GM10266 (cell line): ENCODE measurements around the gene MARCHF3.
"Not testable (repeated sequence)": the region's sequence is repeated elsewhere in the genome, so short reads cannot be mapped to it uniquely, and the experiment has no call there.

ENCODE experiments used
- DNase-seq: peaks from one replicate; pipeline ENCODE4 v3.0.0; 2012; ENCODE audit errors: extremely low spot score
- TF ChIP-seq, protein P1 (sequence below): IDR thresholded peaks from 2 replicates; pipeline ENCODE4 v1.5.1; 2012; ENCODE audit warnings: mild to moderate bottlenecking, low read depth; ENCODE audit not compliant: control insufficient read depth, insufficient read depth; ENCODE audit errors: missing control alignments

Gene MARCHF3

DNA sequence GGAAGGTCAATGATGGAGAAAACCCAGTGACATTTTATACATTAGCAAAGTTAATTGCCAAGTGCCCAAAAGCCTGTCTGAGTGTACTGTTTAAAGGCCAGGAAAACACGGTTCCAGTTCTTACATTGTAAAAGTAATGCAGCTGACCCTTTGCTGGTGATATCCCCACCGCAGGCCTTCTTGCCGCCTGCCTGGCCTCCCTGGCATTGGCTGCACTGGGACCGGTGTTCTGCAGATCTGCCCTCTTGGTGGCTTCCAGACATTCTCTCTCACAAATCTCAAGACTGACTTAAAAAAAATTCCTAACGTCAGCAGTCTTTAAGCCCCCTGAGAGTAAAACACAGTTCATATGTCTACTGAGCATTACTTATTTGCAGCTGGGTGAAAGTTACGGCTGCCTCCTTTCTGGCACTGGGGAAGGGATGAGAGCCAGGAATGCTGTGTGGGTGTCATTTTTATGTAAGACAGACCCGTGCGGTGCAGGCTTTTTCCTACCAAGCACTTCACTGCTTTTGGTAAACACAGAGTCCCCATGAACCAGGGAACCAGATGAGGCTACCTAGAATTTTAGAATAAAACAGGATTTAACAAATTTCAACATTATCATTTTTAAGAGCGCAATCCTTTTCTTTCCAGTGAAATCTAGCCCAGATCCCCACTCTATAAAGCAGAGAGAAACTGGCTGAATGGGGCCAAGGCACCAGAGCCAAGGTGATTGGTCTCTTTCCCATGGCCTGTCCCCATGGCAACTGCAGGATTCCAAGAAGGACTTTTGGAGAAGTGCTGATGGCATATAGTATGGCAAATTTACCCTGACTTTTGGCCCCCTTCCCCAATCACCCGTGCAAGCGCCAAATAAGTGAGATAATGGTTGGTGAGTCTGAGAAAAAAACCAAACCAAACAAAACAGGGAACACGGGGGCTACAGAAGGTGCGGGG is 172.6 kb downstream of the MARCHF3 start:
- TF ChIP-seq, protein P1, sequence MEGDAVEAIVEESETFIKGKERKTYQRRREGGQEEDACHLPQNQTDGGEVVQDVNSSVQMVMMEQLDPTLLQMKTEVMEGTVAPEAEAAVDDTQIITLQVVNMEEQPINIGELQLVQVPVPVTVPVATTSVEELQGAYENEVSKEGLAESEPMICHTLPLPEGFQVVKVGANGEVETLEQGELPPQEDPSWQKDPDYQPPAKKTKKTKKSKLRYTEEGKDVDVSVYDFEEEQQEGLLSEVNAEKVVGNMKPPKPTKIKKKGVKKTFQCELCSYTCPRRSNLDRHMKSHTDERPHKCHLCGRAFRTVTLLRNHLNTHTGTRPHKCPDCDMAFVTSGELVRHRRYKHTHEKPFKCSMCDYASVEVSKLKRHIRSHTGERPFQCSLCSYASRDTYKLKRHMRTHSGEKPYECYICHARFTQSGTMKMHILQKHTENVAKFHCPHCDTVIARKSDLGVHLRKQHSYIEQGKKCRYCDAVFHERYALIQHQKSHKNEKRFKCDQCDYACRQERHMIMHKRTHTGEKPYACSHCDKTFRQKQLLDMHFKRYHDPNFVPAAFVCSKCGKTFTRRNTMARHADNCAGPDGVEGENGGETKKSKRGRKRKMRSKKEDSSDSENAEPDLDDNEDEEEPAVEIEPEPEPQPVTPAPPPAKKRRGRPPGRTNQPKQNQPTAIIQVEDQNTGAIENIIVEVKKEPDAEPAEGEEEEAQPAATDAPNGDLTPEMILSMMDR = no peak
- DNase-seq = no peak

DNA sequence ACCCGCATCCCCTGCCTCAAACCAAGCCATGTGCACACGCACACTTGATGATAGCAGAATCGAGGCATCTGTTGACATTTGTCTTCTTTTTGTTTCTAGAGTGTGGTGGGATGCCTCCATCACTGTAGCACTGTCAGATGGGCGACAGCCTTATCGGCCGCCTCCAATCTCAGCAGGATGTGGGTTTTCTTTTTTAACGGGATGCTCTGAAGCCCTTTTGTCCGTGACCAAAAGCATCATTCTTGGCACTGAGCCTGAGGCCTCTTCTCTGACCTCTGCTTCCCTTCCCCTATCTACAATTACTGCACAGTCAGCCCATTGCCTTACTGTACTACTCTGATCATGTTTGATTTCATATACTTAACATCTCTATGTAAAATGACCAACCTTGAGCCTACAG is 175.1 kb downstream of the MARCHF3 start:
- TF ChIP-seq, protein P1 = no peak
- no peak for DNase-seq

DNA sequence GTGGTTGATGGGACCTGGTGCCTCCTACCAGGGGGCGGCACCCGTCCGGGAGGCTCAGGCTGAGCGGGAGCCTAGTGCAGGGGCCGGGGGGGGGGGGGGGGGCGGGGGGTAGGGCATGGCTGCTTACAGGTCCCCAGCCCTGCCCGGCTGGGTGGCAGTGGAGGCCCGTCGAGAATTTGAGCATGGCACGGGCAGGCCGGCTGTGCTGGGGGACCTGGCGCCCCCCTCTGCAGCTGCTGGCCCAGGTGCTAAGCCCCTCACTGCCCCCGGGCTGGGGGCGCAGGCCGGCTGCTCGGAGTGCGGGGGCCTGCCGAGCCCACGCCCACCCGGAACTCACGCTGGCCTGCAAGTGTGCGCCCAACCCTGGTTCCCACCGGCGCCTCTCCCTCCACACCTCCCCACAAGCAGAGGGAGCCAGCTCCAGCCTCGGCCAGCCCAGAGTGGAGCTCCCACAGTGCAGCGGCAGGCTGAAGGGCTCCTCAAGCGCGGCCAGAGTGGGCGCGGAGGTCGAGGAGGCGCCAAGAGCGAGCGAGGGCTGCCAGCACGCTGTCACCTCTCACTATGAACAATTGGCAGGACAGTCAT is 175.7 kb downstream of the MARCHF3 start:
- TF ChIP-seq, protein P1 = no peak

DNA sequence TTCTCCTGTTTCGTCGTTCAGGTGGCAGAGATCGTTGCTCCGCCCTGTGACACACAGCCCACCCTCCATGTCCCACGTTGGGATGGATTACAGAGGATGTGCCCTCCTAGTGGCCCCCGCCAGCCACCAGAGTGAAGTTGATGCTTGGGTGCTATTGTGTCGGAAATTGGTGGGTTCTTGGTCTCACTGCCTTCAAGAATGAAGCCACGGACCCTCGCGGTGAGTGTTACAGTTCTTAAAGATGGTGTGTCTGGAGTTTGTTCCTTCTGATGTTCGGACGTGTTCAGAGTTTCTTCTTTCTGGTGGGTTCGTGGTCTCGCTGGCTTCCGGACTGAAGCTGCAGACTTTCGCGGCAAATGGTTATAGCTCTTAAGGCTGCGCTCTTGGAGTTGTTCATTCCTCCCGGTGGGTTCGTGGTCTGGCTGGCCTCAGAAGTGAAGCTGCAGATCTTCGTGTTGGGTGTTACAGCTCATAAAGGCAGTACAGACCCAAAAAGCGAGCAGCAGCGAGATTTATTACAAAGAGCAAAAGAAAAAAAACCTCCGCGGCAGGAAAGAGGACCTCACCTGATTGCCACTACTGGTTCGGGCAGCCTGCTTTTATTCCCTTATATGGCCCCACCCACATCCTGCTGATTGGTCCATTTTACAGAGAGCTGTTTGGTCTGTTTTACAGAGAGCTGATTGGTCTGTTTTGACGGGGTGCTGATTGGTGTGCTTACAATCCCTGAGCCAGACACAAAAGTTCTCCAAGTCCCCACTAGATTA is 176.6 kb downstream of the MARCHF3 start:
- DNase-seq = not testable (repeated sequence)

More for the DNA sequence above, 175.7 kb downstream of the MARCHF3 start:
- DNase-seq = no peak

DNA sequence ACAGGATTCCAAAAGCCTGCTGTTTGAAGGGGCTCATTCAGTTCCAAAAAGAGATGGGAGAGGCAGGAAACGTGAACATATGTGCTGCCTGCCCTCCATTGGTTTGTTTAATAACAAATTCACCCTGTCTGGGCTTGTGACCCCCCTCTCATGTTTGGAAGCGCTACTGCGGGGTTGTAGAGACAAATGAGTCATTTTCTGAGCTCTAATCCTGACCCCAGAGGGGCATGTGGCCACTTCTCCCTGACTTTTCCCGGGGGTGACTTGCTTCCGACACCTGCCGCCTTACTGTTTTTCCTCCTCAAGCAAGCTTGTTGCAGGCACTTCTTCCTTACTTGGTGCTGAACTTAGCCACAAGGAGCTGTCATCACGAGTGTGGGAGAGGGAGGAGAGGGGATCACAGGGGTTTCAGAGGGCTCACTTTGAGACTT is 177.5 kb downstream of the MARCHF3 start:
- no peak for DNase-seq
- TF ChIP-seq, protein P1 = no peak

DNA sequence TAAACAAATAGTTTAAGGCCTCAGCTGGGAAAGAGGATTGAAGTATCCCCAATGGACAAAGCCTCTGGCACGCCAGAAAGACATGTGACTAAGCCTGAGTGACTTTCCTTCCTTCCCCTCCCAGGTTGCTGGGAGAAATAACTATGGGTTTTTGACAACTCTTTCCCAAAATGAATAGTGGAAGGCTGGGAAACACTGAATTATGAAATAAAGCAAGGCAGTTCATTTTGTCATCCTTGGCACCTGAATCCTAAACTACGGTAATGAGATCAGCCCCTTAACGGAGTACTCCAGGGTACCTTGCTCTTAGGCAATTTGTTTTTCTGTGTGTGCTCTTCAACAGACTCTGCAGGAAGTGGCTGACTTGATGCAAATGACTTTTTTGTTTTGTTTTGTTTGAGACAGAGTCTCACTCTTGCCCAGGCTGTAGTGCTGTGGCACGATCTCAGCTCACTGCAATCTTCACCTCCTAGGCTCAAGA is 178.2 kb downstream of the MARCHF3 start:
- TF ChIP-seq, protein P1 = no peak
- DNase-seq = peak; percentile 46

DNA sequence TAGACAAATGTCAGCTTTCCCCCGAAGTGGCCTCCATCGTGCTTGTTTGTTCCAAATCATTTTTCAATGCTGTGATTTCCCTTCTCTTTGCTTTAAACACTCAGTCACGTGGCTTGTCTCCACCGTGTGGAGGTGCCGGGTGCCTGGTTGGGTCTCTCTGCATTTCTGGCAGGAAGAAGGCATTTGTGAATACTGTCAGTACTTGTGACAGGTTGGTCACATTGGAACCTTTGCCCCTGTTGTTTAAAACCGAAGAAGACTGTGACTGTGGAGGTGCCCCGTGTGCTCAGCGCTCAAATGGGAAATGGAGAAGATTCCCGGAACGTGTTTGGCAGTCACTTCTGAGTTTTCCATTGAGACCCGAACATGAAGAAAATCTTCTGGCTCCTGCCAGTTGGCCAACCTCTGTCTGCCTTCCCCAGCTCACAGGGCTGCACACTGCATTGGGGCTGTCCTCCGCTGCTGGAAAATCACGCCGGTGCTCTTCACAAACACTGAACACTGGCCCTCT is 178.8 kb downstream of the MARCHF3 start:
- no peak for DNase-seq
- TF ChIP-seq, protein P1 = no peak
